Measurements from ENCODE around the gene ATP2B1. TPM values are rescaled to one million over a fixed set of nuclear protein-coding genes. Genes with fewer than 3 reads are reported as not detected.

The ATP2B1 gene
- total RNA-seq, 2 donors from 2014 or later: 21.1 to 27.0 TPM

DNA sequence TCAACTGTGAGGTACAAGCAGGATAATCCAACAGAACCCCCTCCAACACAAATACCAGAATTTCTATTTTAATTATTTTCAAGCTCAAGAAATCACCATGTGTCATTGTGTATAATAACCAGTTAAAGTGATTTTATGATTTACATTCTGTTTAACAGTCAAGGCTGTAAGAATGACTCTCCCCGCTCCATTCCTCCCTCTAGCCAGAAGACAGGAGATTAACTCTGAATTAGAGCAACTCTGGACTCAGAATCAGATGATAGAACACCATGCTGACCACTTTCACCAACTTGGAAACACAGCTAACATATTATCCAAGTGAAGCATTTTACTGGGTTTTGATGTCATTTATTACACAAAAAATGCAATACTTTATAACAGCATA lies 71.9 kb downstream of the ATP2B1 start:
- Mint-ChIP-seq H3K4me1 (peaks cover 12% of the 10 kb centered on the region), H3K9me3 (no peaks in the 10 kb centered on the region), H3K27ac (peak overlapping the region; percentile 76), H3K27me3 (no peaks in the 10 kb centered on the region), H3K36me3 (ENCODE audit: low read depth) (peaks cover 74% of the 10 kb centered on the region), H3K4me3 (no peak overlapping the region)
- ATAC-seq (replicated peaks): peak; percentile 54

DNA sequence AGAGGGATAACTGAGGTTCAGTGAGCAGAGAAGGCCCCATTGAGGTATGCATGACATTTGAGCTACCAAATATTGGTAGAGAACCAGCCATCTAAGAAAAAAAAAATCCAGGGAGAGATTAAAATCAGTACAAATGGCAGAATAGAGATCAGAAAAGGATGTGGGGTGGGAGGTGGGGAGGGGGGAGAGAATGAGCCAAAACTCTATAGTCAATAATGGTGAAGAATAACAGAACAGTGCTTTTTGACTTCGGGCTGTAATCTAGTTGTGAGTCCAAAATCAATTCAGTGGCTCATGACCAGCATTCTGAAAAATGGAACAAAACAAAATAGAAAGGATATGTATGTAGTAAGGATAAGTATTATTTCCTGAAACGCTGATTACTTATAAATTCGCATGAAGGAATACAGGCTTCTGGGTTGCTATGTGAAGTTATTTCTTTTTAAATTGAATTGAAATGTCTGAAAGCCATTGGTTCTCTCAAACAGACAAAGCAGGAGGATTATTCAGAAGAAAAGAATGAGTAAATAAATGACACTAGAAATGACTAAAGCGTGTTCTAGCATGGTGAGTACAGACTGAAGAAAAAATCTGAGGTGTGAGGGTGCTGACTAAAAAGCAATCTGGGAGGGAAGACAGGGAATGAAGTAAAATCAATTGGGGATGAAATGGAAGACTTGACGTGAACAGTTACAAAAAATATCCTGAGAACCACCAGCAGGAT lies 72.4 kb downstream of the ATP2B1 start:
- H3K4me3 Mint-ChIP-seq: peak overlapping the region; percentile 5
- no peaks in the 10 kb centered on the region for H3K9me3 Mint-ChIP-seq
- H3K27me3 Mint-ChIP-seq: no peaks in the 10 kb centered on the region
- H3K27ac Mint-ChIP-seq: peak overlapping the region; percentile 76
- peaks cover 74% of the 10 kb centered on the region for H3K36me3 Mint-ChIP-seq (ENCODE audit: low read depth)
- ATAC-seq (replicated peaks): peak; percentile 93
- peaks cover 18% of the 10 kb centered on the region for H3K4me1 Mint-ChIP-seq

DNA sequence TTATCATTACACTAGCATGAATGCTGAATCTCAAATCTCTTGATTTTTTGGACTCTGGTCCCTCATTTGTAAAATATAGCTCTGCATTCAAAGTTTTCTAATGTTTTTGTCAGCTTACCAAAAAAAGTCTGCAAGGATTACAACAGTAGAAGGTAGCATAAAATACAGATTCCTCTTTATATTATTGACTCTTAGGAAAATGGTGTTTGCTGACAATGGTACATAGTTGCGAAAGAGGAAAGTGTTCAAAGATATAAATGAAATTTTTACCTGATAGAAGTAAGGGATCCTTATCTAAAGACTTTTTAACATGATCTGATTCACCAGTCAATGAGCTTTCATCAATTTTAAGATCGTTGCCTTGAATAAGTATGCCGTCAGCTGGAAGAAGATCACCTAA lies 74.1 kb downstream of the ATP2B1 start:
- Mint-ChIP-seq H3K27me3 (no peaks in the 10 kb centered on the region), H3K4me3 (no peak overlapping the region), H3K36me3 (ENCODE audit: low read depth) (peaks cover 74% of the 10 kb centered on the region), H3K4me1 (peaks cover 18% of the 10 kb centered on the region), H3K9me3 (no peaks in the 10 kb centered on the region), H3K27ac (no peak overlapping the region)
- ATAC-seq (replicated peaks): no peak

DNA sequence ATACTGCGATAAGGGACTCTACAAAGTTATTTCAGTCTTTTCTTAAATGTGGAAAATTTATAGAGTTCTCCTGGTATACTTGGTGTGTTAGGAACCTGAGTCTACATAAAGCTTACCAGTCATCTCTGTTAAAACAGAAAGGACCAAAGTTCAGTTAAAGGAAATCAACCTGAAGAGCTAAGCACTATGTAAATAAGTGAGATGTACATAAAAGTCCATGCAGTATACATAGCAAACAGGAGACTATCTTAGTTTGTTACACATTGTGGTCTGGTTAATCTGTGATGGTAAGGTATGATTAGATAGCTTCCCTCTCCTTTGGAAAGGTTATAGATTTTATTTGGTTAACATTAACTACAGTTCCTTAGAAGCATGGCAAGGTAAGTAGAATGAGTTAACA lies 75.9 kb downstream of the ATP2B1 start:
- Mint-ChIP-seq H3K27me3 (no peaks in the 10 kb centered on the region), H3K4me1 (peaks cover 18% of the 10 kb centered on the region), H3K27ac (no peak overlapping the region), H3K36me3 (ENCODE audit: low read depth) (peaks cover 87% of the 10 kb centered on the region), H3K9me3 (no peaks in the 10 kb centered on the region), H3K4me3 (no peak overlapping the region)
- ATAC-seq (replicated peaks): no peak

DNA sequence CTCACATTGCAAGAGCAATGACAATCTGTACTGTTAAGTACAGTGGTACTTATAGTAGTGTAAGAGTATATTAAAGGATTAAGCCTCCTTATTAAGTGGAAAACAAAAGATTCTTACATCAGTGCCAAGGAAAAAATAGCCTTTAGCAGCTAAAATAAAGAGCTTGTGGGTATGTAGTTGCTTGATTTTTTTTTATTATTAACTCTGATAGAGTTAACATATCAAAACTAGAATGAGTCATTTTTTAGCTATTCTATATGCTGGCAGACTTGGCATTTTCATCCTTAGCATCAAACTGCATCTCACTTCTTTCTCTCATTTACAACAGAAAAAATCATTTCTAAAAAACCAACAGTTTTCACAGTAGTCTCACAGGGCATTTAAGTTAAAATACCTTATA lies 86.5 kb downstream of the ATP2B1 start:
- Mint-ChIP-seq H3K9me3 (no peaks in the 10 kb centered on the region), H3K27me3 (no peaks in the 10 kb centered on the region), H3K27ac (no peak overlapping the region), H3K36me3 (ENCODE audit: low read depth) (peaks cover 85% of the 10 kb centered on the region), H3K4me3 (no peak overlapping the region), H3K4me1 (no peaks in the 10 kb centered on the region)
- no peak for ATAC-seq (replicated peaks)

DNA sequence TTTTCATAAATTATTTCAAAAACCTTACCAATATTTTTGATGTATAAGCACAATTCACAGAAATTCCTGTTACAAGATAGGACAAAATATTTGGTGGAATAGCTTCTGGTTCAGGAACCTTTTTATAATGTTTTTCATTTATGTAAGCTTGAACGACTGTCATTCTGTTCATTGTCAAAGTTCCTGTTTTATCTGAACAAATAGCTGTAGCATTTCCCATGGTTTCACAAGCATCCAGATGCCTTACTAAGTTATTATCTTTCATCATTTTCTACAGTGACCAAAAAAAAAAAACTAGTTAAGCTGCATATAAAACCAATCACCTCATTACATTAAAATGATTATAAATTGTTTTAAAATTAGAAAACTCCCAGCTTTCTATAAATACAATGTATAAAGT lies 87.1 kb downstream of the ATP2B1 start:
- Mint-ChIP-seq H3K4me1 (no peaks in the 10 kb centered on the region), H3K9me3 (no peaks in the 10 kb centered on the region), H3K4me3 (no peak overlapping the region), H3K27me3 (no peaks in the 10 kb centered on the region), H3K27ac (no peak overlapping the region), H3K36me3 (ENCODE audit: low read depth) (peaks cover 85% of the 10 kb centered on the region)
- no peak for ATAC-seq (replicated peaks)

DNA sequence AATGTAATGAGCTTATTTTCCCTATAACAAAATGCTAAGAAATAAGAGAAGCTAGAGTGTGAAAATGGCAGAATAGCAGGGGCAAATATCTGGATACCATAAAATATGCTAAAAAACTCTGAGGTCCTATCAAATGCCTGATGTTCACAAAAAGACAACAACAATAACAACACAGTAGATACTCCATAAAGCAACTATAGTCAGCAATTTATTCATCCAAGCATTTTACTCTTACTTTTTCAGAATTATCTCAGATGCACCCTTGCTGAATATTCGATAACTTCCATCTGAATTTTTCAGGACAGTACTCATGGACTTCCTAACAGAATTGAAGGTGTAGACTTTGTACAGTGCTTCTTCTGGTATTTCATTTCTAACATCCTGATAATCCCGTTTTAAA lies 88.9 kb downstream of the ATP2B1 start:
- H3K27ac Mint-ChIP-seq: no peak overlapping the region

DNA sequence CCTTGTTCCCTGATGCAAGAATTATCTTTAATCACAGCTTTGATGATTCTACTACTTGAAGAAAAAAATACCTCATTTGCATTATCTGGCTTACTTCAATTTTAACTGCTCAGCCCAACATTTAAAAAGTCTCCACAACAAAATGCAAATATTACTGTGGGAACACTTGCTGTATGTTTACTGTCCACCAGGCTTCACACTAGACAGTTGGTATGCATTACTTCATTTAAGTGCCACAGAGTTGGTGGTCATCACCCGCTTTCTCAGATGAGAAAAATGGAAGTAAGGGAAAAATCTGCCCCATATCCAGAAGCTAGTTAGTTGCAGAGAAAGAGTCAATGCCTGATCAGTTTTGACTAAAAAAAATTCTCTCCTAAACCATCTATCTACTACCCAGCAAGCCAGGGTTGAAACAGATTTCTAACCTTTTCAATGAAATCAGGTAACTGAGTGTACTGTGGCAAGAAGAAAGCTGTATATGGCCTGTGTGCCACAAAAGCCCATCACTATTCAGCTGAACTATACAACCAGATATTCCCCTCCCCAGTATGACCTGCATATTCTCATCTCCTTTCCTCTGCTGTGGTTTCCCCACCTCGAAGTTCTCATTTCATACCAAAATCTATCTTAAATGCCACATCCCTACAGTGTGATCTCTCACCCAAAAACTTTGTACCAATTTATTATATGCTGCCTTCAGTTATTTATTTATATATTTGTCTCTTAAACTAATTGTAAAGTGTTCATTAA lies 90.3 kb downstream of the ATP2B1 start:
- Mint-ChIP-seq H3K36me3 (ENCODE audit: low read depth) (peaks cover 82% of the 10 kb centered on the region), H3K9me3 (no peaks in the 10 kb centered on the region), H3K4me1 (no peaks in the 10 kb centered on the region), H3K4me3 (no peak overlapping the region), H3K27ac (peak overlapping the region; percentile 3), H3K27me3 (no peaks in the 10 kb centered on the region)
- peak; percentile 69 for ATAC-seq (replicated peaks)

More for the DNA sequence above, 88.9 kb downstream of the ATP2B1 start:
- H3K4me3 Mint-ChIP-seq: no peak overlapping the region
- no peaks in the 10 kb centered on the region for H3K4me1 Mint-ChIP-seq
- ATAC-seq (replicated peaks): no peak
- peaks cover 83% of the 10 kb centered on the region for H3K36me3 Mint-ChIP-seq (ENCODE audit: low read depth)
- H3K9me3 Mint-ChIP-seq: no peaks in the 10 kb centered on the region
- no peaks in the 10 kb centered on the region for H3K27me3 Mint-ChIP-seq

DNA sequence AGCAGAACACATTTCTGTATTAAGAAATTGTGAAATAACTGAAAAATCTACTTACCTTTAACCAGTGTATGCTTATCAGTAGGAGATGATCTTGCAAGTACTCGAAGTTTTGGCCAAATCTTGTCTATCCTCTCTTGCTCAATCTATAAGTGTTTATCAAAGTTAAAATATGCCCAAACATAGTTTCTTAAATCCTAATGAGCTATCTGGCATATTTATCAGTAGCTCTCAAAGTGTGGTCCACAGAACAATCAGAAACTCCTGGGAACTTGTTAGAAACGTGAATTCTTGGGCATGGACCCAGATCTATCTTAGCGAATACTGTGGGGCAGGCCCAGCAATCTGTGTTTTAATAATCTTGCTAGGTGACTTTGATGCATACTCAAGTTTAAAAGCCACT lies 98.3 kb downstream of the ATP2B1 start:
- no peak for ATAC-seq (replicated peaks)
- H3K9me3 Mint-ChIP-seq: no peaks in the 10 kb centered on the region

DNA sequence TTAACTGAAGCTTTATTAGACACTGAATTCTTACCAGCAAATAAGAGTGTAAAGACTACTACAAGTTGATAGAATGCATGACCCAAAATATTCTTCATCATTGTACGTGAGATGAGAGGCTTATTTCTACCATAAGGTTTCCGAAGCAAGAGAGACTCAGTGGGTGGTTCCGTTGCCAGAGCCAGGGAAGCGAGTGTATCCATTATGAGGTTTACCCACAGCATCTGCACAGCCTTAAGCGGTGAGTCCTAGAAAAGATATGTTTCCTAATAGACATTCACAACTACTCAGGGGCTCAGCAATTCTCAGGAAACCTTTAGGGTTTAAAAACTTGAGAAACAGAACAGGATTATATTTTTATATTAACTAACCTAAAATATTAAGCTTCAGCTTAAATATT lies 105.0 kb downstream of the ATP2B1 start:
- Mint-ChIP-seq H3K9me3 (no peaks in the 10 kb centered on the region), H3K27me3 (no peaks in the 10 kb centered on the region), H3K4me1 (no peaks in the 10 kb centered on the region), H3K27ac (no peak overlapping the region), H3K36me3 (ENCODE audit: low read depth) (peaks cover 97% of the 10 kb centered on the region), H3K4me3 (no peak overlapping the region)
- no peak for ATAC-seq (replicated peaks)

More for the DNA sequence above, 98.3 kb downstream of the ATP2B1 start:
- peaks cover 90% of the 10 kb centered on the region for H3K36me3 Mint-ChIP-seq (ENCODE audit: low read depth)
- peaks cover 6% of the 10 kb centered on the region for H3K4me1 Mint-ChIP-seq
- H3K27ac Mint-ChIP-seq: no peak overlapping the region
- H3K27me3 Mint-ChIP-seq: no peaks in the 10 kb centered on the region
- H3K4me3 Mint-ChIP-seq: no peak overlapping the region

DNA sequence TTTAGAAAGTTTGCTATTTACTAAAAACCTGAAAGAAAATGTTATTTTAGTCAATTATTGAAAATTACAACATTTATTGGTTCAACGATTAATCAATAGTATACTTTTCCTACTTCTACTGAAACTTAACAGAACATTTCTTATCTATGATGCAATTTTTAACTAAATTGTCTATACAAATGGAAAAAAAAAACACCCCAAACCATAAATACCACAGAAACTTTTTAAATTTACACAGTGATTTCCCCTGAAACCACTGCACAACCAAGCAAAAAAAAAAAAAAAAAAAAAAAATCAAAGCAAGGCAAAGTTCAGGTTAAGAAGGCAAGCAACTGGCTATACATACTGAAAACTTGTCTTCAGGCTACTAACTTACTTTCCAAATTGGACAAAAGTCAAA lies 110.9 kb downstream of the ATP2B1 start:
- no peak overlapping the region for H3K4me3 Mint-ChIP-seq
- ATAC-seq (replicated peaks): peak; percentile 28
- H3K27me3 Mint-ChIP-seq: no peaks in the 10 kb centered on the region
- H3K36me3 Mint-ChIP-seq (ENCODE audit: low read depth): peaks cover 94% of the 10 kb centered on the region
- peaks cover 5% of the 10 kb centered on the region for H3K4me1 Mint-ChIP-seq
- no peaks in the 10 kb centered on the region for H3K9me3 Mint-ChIP-seq
- H3K27ac Mint-ChIP-seq: peak overlapping the region; percentile 84

DNA sequence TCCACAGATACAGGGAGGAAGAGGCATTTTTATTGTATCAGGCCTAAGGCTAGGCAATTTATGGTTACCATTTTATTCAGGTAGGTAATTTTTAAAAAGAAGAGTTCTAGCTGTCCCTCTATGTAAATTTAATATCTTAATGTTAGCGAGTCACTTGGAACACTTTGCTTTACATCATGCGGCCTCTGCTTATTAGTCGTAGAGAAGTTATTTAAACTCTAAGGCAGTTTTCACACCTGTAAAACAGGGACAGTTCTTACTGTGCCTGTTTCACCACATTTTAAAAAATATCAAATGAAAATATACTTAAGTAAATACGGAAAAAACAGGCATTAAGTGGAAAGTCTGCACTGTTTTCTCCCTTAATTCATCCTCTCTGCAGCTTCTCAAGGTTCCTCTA lies 111.4 kb downstream of the ATP2B1 start:
- Mint-ChIP-seq H3K27me3 (no peaks in the 10 kb centered on the region), H3K9me3 (no peaks in the 10 kb centered on the region), H3K36me3 (ENCODE audit: low read depth) (peaks cover 94% of the 10 kb centered on the region), H3K4me3 (no peak overlapping the region), H3K4me1 (peaks cover 5% of the 10 kb centered on the region), H3K27ac (no peak overlapping the region)
- ATAC-seq (replicated peaks): no peak

DNA sequence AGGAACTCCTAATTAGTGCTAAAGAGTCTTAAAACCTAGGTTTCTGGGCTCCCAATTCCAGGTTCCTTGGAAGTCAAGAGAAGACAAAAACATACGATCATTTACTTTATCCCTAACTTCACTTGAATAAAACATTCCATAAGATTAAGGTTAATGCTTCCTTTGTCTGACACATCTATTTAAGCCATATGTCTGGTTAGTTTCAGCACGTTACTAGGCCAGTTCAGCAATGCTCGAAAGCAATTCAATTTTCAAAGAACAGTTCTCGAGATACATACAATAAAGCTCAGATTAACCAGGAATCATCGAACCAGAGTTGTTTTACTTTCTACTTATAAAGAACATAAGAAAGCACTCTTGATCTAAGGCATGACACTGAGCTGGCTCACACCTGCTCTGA lies 114.8 kb downstream of the ATP2B1 start:
- Mint-ChIP-seq H3K4me3 (no peak overlapping the region), H3K9me3 (no peaks in the 10 kb centered on the region), H3K36me3 (ENCODE audit: low read depth) (peaks cover 93% of the 10 kb centered on the region), H3K27me3 (no peaks in the 10 kb centered on the region), H3K27ac (no peak overlapping the region), H3K4me1 (peaks cover 16% of the 10 kb centered on the region)
- ATAC-seq (replicated peaks): no peak

DNA sequence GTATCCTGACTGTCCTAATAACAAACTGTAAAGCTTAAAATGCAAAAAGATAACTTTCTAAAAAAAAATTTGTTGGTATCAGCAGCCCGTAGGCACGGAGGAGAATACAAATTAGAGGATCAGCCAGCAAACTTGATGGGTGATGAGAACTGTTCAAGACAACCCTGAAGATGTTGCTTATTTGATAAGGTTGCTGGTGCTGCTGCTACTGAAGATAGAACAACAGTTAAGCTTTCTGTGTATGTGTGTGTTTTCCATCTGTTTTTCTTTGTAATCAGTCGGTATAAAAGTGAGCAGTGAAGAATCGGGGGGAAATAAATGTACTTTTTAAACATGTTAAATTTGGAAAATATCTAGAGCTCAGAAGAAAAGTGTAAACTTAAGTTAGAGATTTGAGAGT lies 115.4 kb downstream of the ATP2B1 start:
- H3K4me3 Mint-ChIP-seq: no peak overlapping the region
- peaks cover 12% of the 10 kb centered on the region for H3K4me1 Mint-ChIP-seq
- H3K36me3 Mint-ChIP-seq (ENCODE audit: low read depth): peaks cover 93% of the 10 kb centered on the region
- H3K27ac Mint-ChIP-seq: no peak overlapping the region
- no peaks in the 10 kb centered on the region for H3K9me3 Mint-ChIP-seq
- ATAC-seq (replicated peaks): no peak
- no peaks in the 10 kb centered on the region for H3K27me3 Mint-ChIP-seq

DNA sequence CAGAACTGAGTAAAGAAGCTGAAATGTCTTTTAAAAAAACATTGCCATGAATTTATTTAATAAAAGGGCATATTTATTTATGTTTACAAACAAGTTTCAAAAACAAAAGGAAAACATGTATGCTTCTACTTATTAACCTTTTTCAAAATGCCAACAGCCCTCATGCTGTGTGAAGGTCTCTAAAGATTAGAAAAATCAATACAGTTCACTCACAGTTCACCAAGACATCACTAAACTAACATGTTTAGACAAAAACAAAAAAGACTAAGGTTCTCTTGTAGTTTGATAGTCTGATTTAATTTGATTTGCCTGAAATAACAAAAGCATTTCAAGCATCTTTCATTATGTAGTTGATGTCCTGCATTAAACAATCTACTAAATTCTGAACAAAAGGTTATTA lies 118.9 kb downstream of the ATP2B1 start:
- H3K27ac Mint-ChIP-seq: no peak overlapping the region
- no peaks in the 10 kb centered on the region for H3K27me3 Mint-ChIP-seq
- H3K36me3 Mint-ChIP-seq (ENCODE audit: low read depth): peaks cover 73% of the 10 kb centered on the region
- H3K4me3 Mint-ChIP-seq: no peak overlapping the region
- H3K4me1 Mint-ChIP-seq: peaks cover 11% of the 10 kb centered on the region
- H3K9me3 Mint-ChIP-seq: no peaks in the 10 kb centered on the region
- no peak for ATAC-seq (replicated peaks)

Measured in activated T-helper 17 cell treated with anti-CD3 and anti-CD28 coated beads, Interleukin-2, amount 50 U/mL, for 72 hours (primary cell).